Neural progenitor cell (in vitro differentiated cells): ENCODE results near the gene ZNF521.

Experiments used
- CTCF ChIP-seq: fragments of 200-600 bp; sonication (generic); IDR thresholded peaks from 2 replicates; pipeline ENCODE4 v1.5.1; 2017; ENCODE audit warnings: antibody characterized with exemption, mild to moderate bottlenecking
- EZH2 ChIP-seq: fragments of 200-600 bp; sonication (generic); IDR thresholded peaks from 2 replicates; pipeline ENCODE4 v1.6.1; 2017; ENCODE audit warnings: antibody characterized with exemption, mild to moderate bottlenecking, moderate library complexity

GRCh38 chr18:25348386-25349130 is 3.4 kb downstream of the ZNF521 start:
- no peak for TF ChIP-seq CTCF
- no peak for TF ChIP-seq EZH2
